Measurements from ENCODE around the gene VPS13D. TPM values are rescaled to one million over a fixed set of nuclear protein-coding genes. Genes with fewer than 3 reads are reported as not detected.

VPS13D gene
- total and polyA plus RNA-seq, 2 donors, result 27.2 to 59.4 TPM

DNA sequence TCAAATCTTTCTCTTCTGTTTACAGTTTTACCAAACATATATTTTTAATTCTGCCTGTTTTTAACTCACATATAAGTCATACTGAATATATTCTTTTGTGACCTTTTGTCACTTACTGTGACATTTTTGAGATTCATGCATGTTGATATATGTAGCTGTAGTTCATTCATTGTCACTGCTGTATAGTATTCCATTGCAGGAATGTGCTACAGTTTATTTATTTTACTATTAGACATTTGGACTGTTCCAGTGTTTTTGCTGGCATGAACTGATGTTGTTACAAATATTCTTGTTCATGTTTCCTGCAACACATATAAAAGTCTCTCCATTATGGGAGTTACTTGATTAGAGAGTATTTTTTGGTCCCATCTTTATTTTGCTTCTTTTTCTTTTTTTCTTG, 213.3 kb downstream of the VPS13D start:
- Histone ChIP-seq H3K36me3 (ENCODE audit: insufficient read depth) (no peaks in the 10 kb centered on the region), H3K4me3 (ENCODE audit: low read depth, low read length) (no peak overlapping the region), H3K4me1 (ENCODE audit: insufficient read depth) (no peaks in the 10 kb centered on the region), H3K27ac (ENCODE audit: low read depth) (no peak overlapping the region)
- no peak for DNase-seq (ENCODE audit: extremely low spot score)

DNA sequence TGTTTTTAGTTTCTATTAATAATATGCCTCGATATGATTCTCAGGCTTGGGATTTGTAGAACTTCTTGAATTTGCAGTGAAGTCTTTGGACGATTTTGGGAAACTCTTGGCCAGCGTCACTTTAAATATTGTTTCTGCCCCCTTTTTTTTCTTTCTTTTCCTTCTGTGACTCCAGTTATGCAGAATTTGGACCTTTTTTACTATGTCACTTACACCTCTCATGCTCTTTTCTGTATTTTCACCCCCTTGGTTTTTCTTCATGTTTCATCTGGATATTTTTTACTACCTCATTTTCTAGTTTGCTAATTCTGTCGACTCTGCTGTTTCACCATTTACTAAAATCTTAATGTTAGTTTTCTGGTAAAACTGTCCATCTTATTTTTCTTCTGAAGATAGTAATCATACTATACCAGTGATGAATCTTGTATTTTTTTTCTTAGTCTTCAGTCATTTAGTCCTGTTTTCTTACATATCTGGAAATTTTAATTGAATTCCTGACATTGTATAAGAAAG, 214.6 kb downstream of the VPS13D start:
- peaks cover 4% of the 10 kb centered on the region for H3K4me1 ChIP-seq (ENCODE audit: insufficient read depth)
- 94% methylated on average over 4 of the region's 4 CpGs for WGBS
- DNase-seq (ENCODE audit: extremely low spot score), result no peak
- H3K36me3 ChIP-seq (ENCODE audit: insufficient read depth), result no peaks in the 10 kb centered on the region
- no peak overlapping the region for H3K4me3 ChIP-seq (ENCODE audit: low read depth, low read length)
- H3K27ac ChIP-seq (ENCODE audit: low read depth), result no peak overlapping the region

DNA sequence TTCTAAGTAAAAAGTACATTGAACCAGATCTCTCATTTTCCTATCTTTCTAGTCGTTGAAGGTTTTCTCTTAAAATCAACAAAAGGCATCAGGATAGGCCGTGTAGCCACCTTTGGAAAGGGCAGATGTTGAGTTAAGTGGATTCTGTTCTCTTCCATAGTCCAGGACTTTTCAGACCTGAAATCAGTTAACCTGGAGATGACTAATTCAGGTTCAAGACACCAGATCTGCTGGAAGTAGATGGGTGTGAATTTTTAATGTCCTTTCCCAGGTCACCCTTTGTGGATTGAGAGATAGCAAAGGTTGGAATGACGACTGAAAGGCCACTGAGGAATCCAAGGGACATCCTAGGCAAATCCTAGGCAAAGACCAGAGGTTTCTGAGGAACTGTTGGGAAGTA, 215.4 kb downstream of the VPS13D start:
- no peak for DNase-seq (ENCODE audit: extremely low spot score)
- H3K4me1 ChIP-seq (ENCODE audit: insufficient read depth), result peaks cover 6% of the 10 kb centered on the region
- H3K4me3 ChIP-seq (ENCODE audit: low read depth, low read length), result no peak overlapping the region
- WGBS, result 88% methylated on average over 3 of the region's 3 CpGs
- H3K27ac ChIP-seq (ENCODE audit: low read depth), result no peak overlapping the region
- no peaks in the 10 kb centered on the region for H3K36me3 ChIP-seq (ENCODE audit: insufficient read depth)

DNA sequence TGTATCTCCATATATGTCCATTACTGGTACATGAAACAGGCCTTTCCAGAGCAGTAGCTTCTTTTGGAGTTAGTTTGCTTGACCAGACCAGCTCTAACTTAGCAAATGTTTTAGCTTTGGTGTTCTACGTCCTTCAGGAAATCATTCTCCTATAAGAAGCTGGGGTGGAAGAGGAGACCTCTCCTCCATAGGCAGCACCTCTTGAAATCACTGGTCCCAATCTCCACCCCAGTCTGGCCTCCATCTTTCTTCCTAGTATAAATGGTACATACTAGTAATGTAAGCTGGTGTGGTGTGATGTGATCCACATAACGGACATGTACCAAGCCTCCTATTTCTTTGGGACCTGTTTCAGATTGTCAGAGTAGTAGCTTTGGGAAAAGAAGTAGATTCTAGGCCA, 216.8 kb downstream of the VPS13D start:
- H3K36me3 ChIP-seq (ENCODE audit: insufficient read depth), result no peaks in the 10 kb centered on the region
- no peak overlapping the region for H3K4me3 ChIP-seq (ENCODE audit: low read depth, low read length)
- DNase-seq (ENCODE audit: extremely low spot score), result no peak
- peaks cover 9% of the 10 kb centered on the region for H3K4me1 ChIP-seq (ENCODE audit: insufficient read depth)
- WGBS, result 95% methylated on average over 2 of the region's 2 CpGs
- H3K27ac ChIP-seq (ENCODE audit: low read depth), result no peak overlapping the region

DNA sequence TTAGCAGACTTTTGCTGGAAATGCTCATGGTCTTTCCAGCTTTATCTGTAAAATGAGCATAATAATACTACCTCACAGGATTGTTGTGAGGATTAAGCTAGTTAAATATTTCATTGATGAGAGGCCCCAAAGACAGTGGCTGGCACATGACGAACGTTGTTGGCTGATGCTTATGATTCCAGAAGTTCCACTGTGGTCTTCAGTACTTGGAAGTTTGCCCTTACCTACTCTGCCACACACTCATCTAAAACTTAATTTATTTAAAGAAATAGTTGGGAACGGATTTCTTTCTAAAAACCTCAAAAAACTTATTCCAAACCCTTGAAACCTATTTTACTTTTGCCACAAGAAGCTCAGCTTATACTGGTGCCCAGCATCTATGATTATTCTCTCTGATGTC, 217.5 kb downstream of the VPS13D start:
- Histone ChIP-seq H3K27ac (ENCODE audit: low read depth) (no peak overlapping the region), H3K4me1 (ENCODE audit: insufficient read depth) (peaks cover 9% of the 10 kb centered on the region), H3K4me3 (ENCODE audit: low read depth, low read length) (no peak overlapping the region), H3K36me3 (ENCODE audit: insufficient read depth) (no peaks in the 10 kb centered on the region)
- WGBS, result 31% methylated on average over 3 of the region's 3 CpGs
- no peak for DNase-seq (ENCODE audit: extremely low spot score)

DNA sequence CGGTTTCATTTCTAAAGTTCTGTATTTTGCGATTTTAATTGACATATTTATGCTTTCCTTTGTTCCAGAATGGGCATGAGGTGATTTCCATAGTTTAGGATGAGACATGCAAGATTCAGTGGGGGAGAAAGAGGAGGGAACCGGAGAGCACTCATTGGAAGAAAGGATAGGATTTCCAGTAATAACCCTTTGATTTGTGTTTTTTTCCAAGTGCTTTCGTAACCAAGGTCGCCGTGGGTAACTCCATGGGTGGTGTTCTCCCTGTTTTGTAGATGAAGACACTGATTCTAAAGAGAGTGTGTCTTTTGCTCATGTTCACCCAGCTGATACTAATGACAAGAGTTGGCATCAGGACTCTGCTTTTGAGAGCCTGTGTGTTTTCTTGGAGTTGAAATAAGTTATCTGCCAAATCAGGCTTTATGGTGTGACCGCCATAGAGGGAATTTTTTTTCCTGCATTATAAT, 218.1 kb downstream of the VPS13D start:
- Histone ChIP-seq H3K27ac (ENCODE audit: low read depth) (peak overlapping the region; percentile 60), H3K4me3 (ENCODE audit: low read depth, low read length) (no peak overlapping the region), H3K4me1 (ENCODE audit: insufficient read depth) (peaks cover 9% of the 10 kb centered on the region), H3K36me3 (ENCODE audit: insufficient read depth) (no peaks in the 10 kb centered on the region)
- no peak for DNase-seq (ENCODE audit: extremely low spot score)
- 60% methylated on average over 7 of the region's 7 CpGs for WGBS

DNA sequence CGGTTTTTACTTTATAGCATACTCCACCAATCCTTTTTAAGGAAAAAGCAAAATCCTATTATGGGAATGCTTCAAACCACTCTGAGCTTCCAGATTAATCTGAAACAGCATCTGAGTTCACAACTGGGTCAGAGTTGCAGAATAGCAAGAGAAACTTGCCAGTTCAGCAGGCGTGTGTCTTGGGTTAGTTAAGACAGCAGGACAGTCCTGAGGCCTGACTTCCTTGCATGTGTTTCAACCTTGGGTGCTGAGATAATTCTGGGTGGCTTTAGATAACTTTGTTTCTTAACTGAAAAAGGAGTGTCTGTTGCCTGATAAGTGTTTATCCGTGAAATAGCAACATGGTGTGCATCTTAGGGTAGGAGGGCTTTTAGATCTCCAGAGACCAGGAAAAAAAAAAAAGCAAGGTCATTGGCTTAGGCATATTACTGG, 218.9 kb downstream of the VPS13D start:
- peak overlapping the region; percentile 68 for H3K27ac ChIP-seq (ENCODE audit: low read depth)
- no peak for DNase-seq (ENCODE audit: extremely low spot score)
- H3K36me3 ChIP-seq (ENCODE audit: insufficient read depth), result no peaks in the 10 kb centered on the region
- peaks cover 9% of the 10 kb centered on the region for H3K4me1 ChIP-seq (ENCODE audit: insufficient read depth)
- 21% methylated on average over 3 of the region's 3 CpGs for WGBS
- H3K4me3 ChIP-seq (ENCODE audit: low read depth, low read length), result no peak overlapping the region

DNA sequence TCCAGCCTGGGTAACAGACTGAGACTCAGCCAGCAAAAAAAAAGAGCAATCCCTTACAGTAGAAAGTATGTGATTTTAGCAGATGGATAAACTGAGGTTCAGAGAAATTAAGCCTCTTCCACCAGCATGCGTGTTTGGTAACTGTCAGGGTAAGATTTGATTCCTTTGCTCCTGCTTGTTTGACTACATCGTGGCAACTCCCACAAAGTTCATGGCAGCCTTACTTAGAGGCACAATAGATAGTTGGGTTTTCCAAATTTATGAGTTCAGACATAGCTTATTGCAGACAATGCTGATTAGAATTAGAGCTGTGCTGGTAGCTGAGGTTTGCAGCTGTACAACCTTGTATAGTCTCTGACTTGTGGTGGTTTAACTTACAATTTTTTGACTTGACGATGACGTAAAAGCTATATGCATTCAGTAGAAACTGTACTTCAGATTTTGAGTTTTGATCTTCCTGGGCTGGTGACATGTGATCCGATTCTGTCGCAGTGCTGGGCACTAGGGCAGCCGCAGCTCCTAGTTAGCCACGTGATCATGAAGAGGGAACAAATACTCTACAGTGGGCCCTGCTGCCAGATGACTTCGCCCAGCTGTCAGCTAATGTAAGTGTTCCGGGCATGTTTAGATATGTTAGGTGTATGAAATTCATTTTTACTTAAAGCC, 220.4 kb downstream of the VPS13D start:
- 77% methylated on average over 10 of the region's 10 CpGs for WGBS
- DNase-seq (ENCODE audit: extremely low spot score), result no peak
- no peaks in the 10 kb centered on the region for H3K36me3 ChIP-seq (ENCODE audit: insufficient read depth)
- H3K27ac ChIP-seq (ENCODE audit: low read depth), result no peak overlapping the region
- H3K4me1 ChIP-seq (ENCODE audit: insufficient read depth), result peaks cover 11% of the 10 kb centered on the region
- H3K4me3 ChIP-seq (ENCODE audit: low read depth, low read length), result no peak overlapping the region

DNA sequence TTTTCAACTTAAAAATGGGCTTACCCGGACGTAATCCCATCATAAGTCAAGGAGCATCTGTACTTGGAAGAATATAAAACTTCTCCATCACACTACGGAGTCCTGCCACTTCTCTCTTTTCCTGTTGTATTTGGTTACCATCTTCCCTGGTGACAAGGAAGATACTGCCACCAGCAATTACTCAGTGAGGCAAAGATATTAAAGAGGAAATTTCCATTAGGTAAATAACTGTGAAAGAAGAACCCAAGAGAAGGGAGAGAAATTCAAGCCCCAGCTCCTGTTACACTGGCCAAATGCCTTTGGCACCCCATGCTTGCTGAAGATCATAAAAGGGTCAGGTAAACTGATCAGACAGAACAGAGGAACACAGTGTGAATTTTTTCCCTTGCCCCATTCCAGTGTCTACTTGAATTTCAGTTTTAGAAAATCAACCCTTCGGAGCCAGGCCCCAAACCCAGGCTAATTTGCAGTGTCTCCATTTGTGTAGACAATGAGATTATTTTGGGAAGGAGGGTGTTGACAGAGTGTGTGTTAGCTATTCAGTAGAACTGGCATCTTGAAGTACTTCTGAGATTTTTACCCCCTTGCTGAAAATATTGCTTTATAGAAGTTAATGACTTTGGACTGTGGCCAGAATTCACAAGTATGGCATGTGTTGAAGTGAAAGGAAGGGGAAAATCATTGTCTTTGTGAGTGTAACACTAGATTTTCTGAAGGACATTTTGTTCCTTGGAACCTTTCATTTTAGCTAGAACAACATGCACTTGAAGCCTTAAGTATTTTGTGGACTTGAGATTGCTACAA, 221.1 kb downstream of the VPS13D start:
- 81% methylated on average over 4 of the region's 4 CpGs for WGBS
- no peak for DNase-seq (ENCODE audit: extremely low spot score)
- no peak overlapping the region for H3K4me3 ChIP-seq (ENCODE audit: low read depth, low read length)
- H3K36me3 ChIP-seq (ENCODE audit: insufficient read depth), result no peaks in the 10 kb centered on the region
- H3K4me1 ChIP-seq (ENCODE audit: insufficient read depth), result peaks cover 11% of the 10 kb centered on the region
- no peak overlapping the region for H3K27ac ChIP-seq (ENCODE audit: low read depth)

DNA sequence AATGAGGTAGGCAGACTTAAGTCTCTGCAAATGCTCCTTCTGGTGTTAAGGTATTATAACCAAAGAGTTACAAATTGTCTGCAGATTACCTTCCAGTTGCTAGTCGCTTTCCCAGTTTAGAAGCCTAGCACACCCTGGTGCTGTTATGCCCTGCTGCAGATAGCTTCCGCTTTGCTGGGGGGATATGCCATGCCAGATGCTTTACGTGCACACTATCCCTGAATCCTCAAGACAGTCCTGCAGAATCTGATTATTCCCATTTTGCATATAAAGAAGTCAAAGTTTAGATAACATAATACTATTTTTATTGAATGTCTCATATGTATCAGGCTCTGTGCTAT, 221.7 kb downstream of the VPS13D start:
- Histone ChIP-seq H3K27ac (ENCODE audit: low read depth) (no peak overlapping the region), H3K4me1 (ENCODE audit: insufficient read depth) (peaks cover 11% of the 10 kb centered on the region), H3K4me3 (ENCODE audit: low read depth, low read length) (no peak overlapping the region), H3K36me3 (ENCODE audit: insufficient read depth) (no peaks in the 10 kb centered on the region)
- no peak for DNase-seq (ENCODE audit: extremely low spot score)
- 98% methylated on average over 3 of the region's 3 CpGs for WGBS

DNA sequence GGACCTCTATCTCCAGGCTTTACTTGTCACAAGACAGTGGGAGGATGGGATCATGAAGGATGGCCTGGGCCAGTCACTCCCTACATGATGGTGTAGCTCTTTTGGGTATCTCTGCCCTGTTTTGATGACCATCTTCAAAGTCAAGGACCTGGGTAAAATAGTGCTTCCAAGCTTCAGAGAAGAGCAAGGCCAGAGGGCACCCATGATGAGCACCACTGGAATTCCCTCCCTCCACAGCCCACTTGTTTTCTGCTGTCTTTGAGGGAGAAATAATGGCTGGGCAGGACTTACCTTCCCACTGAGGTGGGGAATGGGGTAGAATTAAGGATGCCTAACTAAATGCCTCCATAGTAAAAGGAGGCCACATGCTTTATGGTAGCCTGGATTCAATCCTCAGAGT, 222.4 kb downstream of the VPS13D start:
- H3K36me3 ChIP-seq (ENCODE audit: insufficient read depth), result no peaks in the 10 kb centered on the region
- H3K4me1 ChIP-seq (ENCODE audit: insufficient read depth), result peaks cover 11% of the 10 kb centered on the region
- H3K27ac ChIP-seq (ENCODE audit: low read depth), result no peak overlapping the region
- no peak for DNase-seq (ENCODE audit: extremely low spot score)
- no peak overlapping the region for H3K4me3 ChIP-seq (ENCODE audit: low read depth, low read length)

DNA sequence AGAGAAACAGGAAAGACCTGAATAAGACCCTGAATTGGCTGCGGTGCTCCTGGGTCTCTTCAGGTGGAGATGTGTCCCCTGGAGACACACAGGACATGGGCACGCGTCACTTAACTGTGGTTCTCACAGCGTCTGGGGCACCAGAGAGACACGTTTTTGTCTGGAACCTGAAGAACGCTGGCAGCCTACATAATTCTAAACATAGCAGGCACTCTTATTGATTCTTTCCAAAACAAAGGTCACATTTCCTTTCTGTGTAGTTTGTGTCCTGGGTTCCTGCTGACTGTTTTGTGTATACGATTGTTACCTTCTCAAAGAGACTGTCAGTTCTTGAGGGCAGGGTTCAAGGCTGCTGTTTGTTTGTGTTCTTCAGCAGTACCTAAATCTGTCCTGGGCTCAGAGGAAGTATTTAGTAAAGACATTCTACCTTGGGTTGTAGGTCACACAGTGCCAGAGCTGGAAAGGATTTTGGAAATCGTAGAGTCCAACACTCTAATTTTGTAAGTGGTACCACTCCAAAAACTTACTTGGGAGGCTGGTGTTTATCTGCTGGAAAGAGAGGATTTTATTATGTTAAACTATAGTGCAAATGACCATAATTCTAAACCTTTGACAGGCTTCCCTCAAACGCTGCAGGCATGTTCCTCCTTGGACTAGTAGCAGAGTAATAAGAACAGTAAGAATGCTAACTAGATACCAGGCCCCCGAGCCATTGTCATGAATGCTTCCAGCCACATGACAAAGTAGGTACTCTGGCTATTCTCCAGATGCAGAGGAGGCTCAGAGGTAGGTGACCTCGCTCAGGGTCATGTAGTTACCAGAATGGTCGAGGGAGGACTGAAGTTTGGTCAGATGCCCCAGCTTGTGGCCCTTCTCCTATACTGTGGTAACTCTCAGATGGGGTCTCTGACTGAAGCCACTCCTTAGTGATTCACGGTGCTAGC, 223.8 kb downstream of the VPS13D start:
- peak overlapping the region; percentile 75 for H3K27ac ChIP-seq (ENCODE audit: low read depth)
- DNase-seq (ENCODE audit: extremely low spot score), result no peak
- H3K4me1 ChIP-seq (ENCODE audit: insufficient read depth), result peaks cover 10% of the 10 kb centered on the region
- WGBS, result 59% methylated on average over 13 of the region's 13 CpGs
- H3K4me3 ChIP-seq (ENCODE audit: low read depth, low read length), result no peak overlapping the region
- no peaks in the 10 kb centered on the region for H3K36me3 ChIP-seq (ENCODE audit: insufficient read depth)
